Measurements from ENCODE around the gene LCK.

DNA sequence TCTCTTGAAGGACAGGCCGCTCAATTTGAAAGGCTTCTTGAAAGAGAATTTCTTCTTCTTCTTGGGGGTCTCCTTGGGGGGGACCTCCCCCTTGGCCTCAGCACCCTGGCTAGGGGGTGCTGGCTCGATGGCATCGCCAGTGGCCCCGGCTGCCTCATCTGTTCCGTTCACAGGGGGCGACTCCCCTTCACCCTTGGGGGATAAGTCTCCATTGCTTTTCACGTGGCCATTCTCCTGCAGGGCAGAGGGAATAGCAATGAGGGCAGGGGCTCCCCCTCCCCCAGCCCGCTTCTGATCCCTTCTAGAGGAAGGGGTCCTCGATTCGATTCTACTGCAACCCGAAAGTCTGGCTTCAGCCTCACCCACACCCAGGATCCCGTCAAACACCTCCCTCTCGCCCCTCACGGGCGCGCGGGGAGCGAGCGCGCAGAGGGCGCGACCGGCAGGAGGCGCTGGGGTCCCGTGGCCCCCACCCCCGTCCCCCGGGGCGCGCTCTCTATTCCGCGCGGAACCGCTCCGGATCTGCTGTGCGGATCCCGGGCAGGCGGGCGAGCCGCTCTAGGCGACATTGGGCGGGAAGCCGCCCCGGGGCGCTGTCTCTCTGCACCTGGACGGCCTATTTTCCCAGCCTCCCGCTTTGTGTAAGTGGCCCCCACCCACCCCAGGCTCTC, 83.9 kb downstream of the LCK start:
- TF ChIP-seq POLR2AphosphoS5 (IDR thresholded peaks at IDR 0.05; ENCODE audit: low read depth) (no peak), CTCF (conservative IDR thresholded peaks at IDR 0.05; ENCODE audit: low read depth in 2 of 2) (peak; percentile 60 to 64), EZH2 (IDR thresholded peaks at IDR 0.05; ENCODE audit: low read depth, unreplicated experiment) (no peak), REST (IDR thresholded peaks at IDR 0.05; ENCODE audit: unreplicated experiment) (no peak), EZH2phosphoT487 (IDR thresholded peaks at IDR 0.05; ENCODE audit: unreplicated experiment) (no peak), JUNB (IDR thresholded peaks at IDR 0.05; ENCODE audit: unreplicated experiment) (no peak), CREB1 (CRISPR knock-in tag; IDR thresholded peaks at IDR 0.05; ENCODE audit: low read depth) (no peak)

Measured in GM23338 (cell line).